MCF 10A (cell line): ENCODE measurements around the gene RHOXF2. TPM values are rescaled to one million over a fixed set of nuclear protein-coding genes. Genes with fewer than 3 reads are reported as not detected.

Experiments
- BruUV-seq: library from RNA; stranded (reverse); fragments of 400-500 nt; replicated peaks from 2 replicates; lab custom pipeline; 2021; lab: Mats Ljungman, UMichigan
- CTCF ChIA-PET: fragments of 300-600 bp; sonication (Branson Sonifier 250); formaldehyde crosslinking; extraction: SDS; loops from one replicate; lab custom pipeline; 2021; ENCODE audit warnings: antibody characterized with exemption, inconsistent platforms; lab: Yijun Ruan, JAX
- POLR2A ChIA-PET: fragments of 300-600, 350-650 bp; sonication (Branson Sonifier 250); formaldehyde crosslinking; extraction: SDS; loops from one replicate; lab custom pipeline; 2020; ENCODE audit warnings: antibody characterized with exemption, inconsistent platforms; lab: Yijun Ruan, JAX
- DNase-seq: peaks from one replicate; pipeline ENCODE4 v3.0.0-alpha.2; 2018; ENCODE audit not compliant: unreplicated experiment
- H3K27ac Mint-ChIP-seq: one replicate; pipeline ENCODE4 v1.8.0; 2022; ENCODE audit warnings: mild to moderate bottlenecking, low read depth, mixed read lengths; ENCODE audit not compliant: unreplicated experiment
- H3K27me3 Mint-ChIP-seq: one replicate; pipeline ENCODE4 v1.8.0; 2022; ENCODE audit warnings: mixed read lengths; ENCODE audit not compliant: insufficient read depth, unreplicated experiment
- H3K36me3 Mint-ChIP-seq: one replicate; pipeline ENCODE4 v1.8.0; 2022; ENCODE audit warnings: mild to moderate bottlenecking, moderate library complexity, mixed read lengths; ENCODE audit not compliant: insufficient read depth, unreplicated experiment
- H3K4me1 Mint-ChIP-seq: one replicate; pipeline ENCODE4 v1.8.0; 2022; ENCODE audit warnings: mixed read lengths; ENCODE audit not compliant: insufficient read depth, unreplicated experiment
- H3K4me3 Mint-ChIP-seq: one replicate; pipeline ENCODE4 v1.8.0; 2022; ENCODE audit warnings: mild to moderate bottlenecking, moderate library complexity, mixed read lengths; ENCODE audit not compliant: unreplicated experiment
- H3K9me3 Mint-ChIP-seq: one replicate; pipeline ENCODE4 v1.8.0; 2022; ENCODE audit warnings: mixed read lengths; ENCODE audit not compliant: unreplicated experiment
- CTCF ChIP-seq: fragments of 200-600 bp; IDR thresholded peaks from one replicate; pipeline ENCODE4 v1.8.0; 2022; ENCODE audit warnings: antibody characterized with exemption, mild to moderate bottlenecking; ENCODE audit not compliant: unreplicated experiment
- intact Hi-C: fragments of 100-400 bp; cut with micrococcal nuclease; formaldehyde crosslinking; loops from 2 replicates; pipeline ENCODE4 v1.14.1; 2022
- total RNA-seq: library from RNA; stranded (reverse); gene quantifications from 2 replicates; pipeline ENCODE4 v1.2.3, GENCODE V29; 2022

The RHOXF2 gene
- total RNA-seq, 1 experiment from 2014 or later, result not detected

GRCh38 chrX:120136840-120137239, 21.6 kb upstream of the RHOXF2 start:
- no TSS peak for BruUV-seq
- POLR2A ChIA-PET, result no interaction called here
- H3K4me3 Mint-ChIP-seq, result no peak overlapping the region

GRCh38 chrX:120137439-120137838, 21.0 kb upstream of the RHOXF2 start:
- ChIA-PET CTCF (interaction anchor here (0.6 to 2.3 kb wide), 12 partner anchors 9 to 554 kb away, joined by 3 to 12 read pairs (median 4); no protein-coding TSS in a partner anchor), POLR2A (interaction anchor here (0.8 kb wide), 1 partner anchor 41 kb away, joined by 3 read pairs; no protein-coding TSS in a partner anchor)
- peak; percentile 20 for DNase-seq
- H3K36me3 Mint-ChIP-seq, result no peaks in the 10 kb centered on the region
- no TSS peak for BruUV-seq
- no peak overlapping the region for H3K4me3 Mint-ChIP-seq
- peak; percentile 10 for TF ChIP-seq CTCF
- no peaks in the 10 kb centered on the region for H3K27me3 Mint-ChIP-seq
- H3K9me3 Mint-ChIP-seq, result no peaks in the 10 kb centered on the region
- H3K4me1 Mint-ChIP-seq, result no peaks in the 10 kb centered on the region
- no peak overlapping the region for H3K27ac Mint-ChIP-seq
- intact Hi-C loops, result no loop called here

More at GRCh38 chrX:120136840-120137239, 21.6 kb upstream of the RHOXF2 start:
- no peak for DNase-seq
- H3K4me1 Mint-ChIP-seq, result no peaks in the 10 kb centered on the region
- intact Hi-C loops, result no loop called here
- no peaks in the 10 kb centered on the region for H3K36me3 Mint-ChIP-seq
- no peak for TF ChIP-seq CTCF
- no peaks in the 10 kb centered on the region for H3K27me3 Mint-ChIP-seq
- H3K27ac Mint-ChIP-seq, result no peak overlapping the region
- H3K9me3 Mint-ChIP-seq, result no peaks in the 10 kb centered on the region
- CTCF ChIA-PET, result interaction anchor here (0.6 to 2.3 kb wide), 9 partner anchors 9 to 310 kb away, joined by 3 to 12 read pairs (median 5); no protein-coding TSS in a partner anchor

- Mint-ChIP-seq H3K36me3 (no peaks in the 10 kb centered on the region), H3K27me3 (peaks cover 24% of the 10 kb centered on the region), H3K4me3 (no peak overlapping the region), H3K4me1 (peaks cover 8% of the 10 kb centered on the region), H3K27ac (no peak overlapping the region), H3K9me3 (no peaks in the 10 kb centered on the region)
- intact Hi-C loops, result no loop called here
- POLR2A ChIA-PET, result no interaction called here
- no TSS peak for BruUV-seq
- TF ChIP-seq CTCF, result no peak
- no peak for DNase-seq
- CTCF ChIA-PET, result interaction anchor here (0.6 to 1.1 kb wide), 2 partner anchors 240 to 656 kb away, joined by 3 to 4 read pairs; no protein-coding TSS in a partner anchor
Observed at GRCh38 chrX:120140293-120140981, 18.0 kb upstream of the RHOXF2 start.

GRCh38 chrX:120144178-120144844, 14.1 kb upstream of the RHOXF2 start:
- no peak for DNase-seq
- no peak for TF ChIP-seq CTCF
- intact Hi-C loops, result no loop called here
- H3K4me1 Mint-ChIP-seq, result peaks cover 14% of the 10 kb centered on the region
- POLR2A ChIA-PET, result no interaction called here
- H3K27ac Mint-ChIP-seq, result no peak overlapping the region
- CTCF ChIA-PET, result interaction anchor here (0.6 kb wide), 1 partner anchor 61 kb away, joined by 5 read pairs; no protein-coding TSS in a partner anchor
- H3K27me3 Mint-ChIP-seq, result peaks cover 47% of the 10 kb centered on the region
- no TSS peak for BruUV-seq
- no peaks in the 10 kb centered on the region for H3K9me3 Mint-ChIP-seq
- no peak overlapping the region for H3K4me3 Mint-ChIP-seq
- H3K36me3 Mint-ChIP-seq, result no peaks in the 10 kb centered on the region
